ENCODE results near the gene ARHGAP12. TPM values are rescaled to one million over a fixed set of nuclear protein-coding genes. Genes with fewer than 3 reads are reported as not detected.
A peak's percentile ranks its signal among the peaks of the same experiment; 100 is the strongest.

The ARHGAP12 gene
- total and polyA plus RNA-seq, 8 donors, result 25.5 to 40.4 (median 37.3) TPM

- peak overlapping the region; percentile 96 for H3K27ac ChIP-seq
- intact Hi-C loops (cut with DNase I), result no loop called here
- TF ChIP-seq CTCF (IDR thresholded peaks at IDR 0.05), result no peak
- H3K36me3 ChIP-seq, result no peaks in the 10 kb centered on the region
- ATAC-seq (peak; percentile 66), DNase-seq (peak; percentile 48 to 87 (median 58))
- H3K4me1 ChIP-seq, result peaks cover 0 to 36% of the 10 kb centered on the region in 2 donors
- peaks cover 0 to 11% of the 10 kb centered on the region in 2 donors for H3K27me3 ChIP-seq
- H3K4me3 ChIP-seq, result peak overlapping the region; percentile 81 to 82
- no peaks in the 10 kb centered on the region for H3K9me3 ChIP-seq
Observed at GRCh38 chr10:31929261-31930022, 811 bp upstream of the ARHGAP12 start.

GRCh38 chr10:31927884-31928548, 615 bp downstream of the ARHGAP12 start:
- H3K4me3 ChIP-seq, result peak overlapping the region; percentile 81 to 82
- ATAC-seq (peak; percentile 35), DNase-seq (peak; percentile 56 to 84 (median 59))
- no peaks in the 10 kb centered on the region for H3K36me3 ChIP-seq
- H3K27ac ChIP-seq, result peak overlapping the region; percentile 96
- H3K27me3 ChIP-seq, result peaks cover 0 to 11% of the 10 kb centered on the region in 2 donors
- TF ChIP-seq CTCF (IDR thresholded peaks at IDR 0.05), result no peak
- no peaks in the 10 kb centered on the region for H3K9me3 ChIP-seq
- intact Hi-C loops (cut with DNase I), result no loop called here
- H3K4me1 ChIP-seq, result peaks cover 0 to 36% of the 10 kb centered on the region in 2 donors

GRCh38 chr10:31927565-31927883, 1.1 kb downstream of the ARHGAP12 start:
- DNase-seq, result peak in 1 of 4 donors; percentile 29

GRCh38 chr10:31926765-31927564, 1.7 kb downstream of the ARHGAP12 start:
- peak overlapping the region; percentile 96 for H3K27ac ChIP-seq
- peaks cover 0 to 11% of the 10 kb centered on the region in 2 donors for H3K27me3 ChIP-seq
- H3K4me1 ChIP-seq, result peaks cover 0 to 36% of the 10 kb centered on the region in 2 donors
- DNase-seq (peak in 1 of 4 donors; percentile 7), ATAC-seq (no peak)
- no peaks in the 10 kb centered on the region for H3K9me3 ChIP-seq
- intact Hi-C loops (cut with DNase I), result no loop called here
- TF ChIP-seq CTCF (IDR thresholded peaks at IDR 0.05), result no peak
- no peaks in the 10 kb centered on the region for H3K36me3 ChIP-seq
- H3K4me3 ChIP-seq, result peak overlapping the region; percentile 81 to 82

More at GRCh38 chr10:31927565-31927883, 1.1 kb downstream of the ARHGAP12 start:
- peaks cover 0 to 36% of the 10 kb centered on the region in 2 donors for H3K4me1 ChIP-seq
- H3K36me3 ChIP-seq, result no peaks in the 10 kb centered on the region
- intact Hi-C loops (cut with DNase I), result no loop called here
- peak overlapping the region; percentile 81 to 82 for H3K4me3 ChIP-seq
- no peaks in the 10 kb centered on the region for H3K9me3 ChIP-seq
- TF ChIP-seq CTCF (IDR thresholded peaks at IDR 0.05), result no peak
- H3K27ac ChIP-seq, result peak overlapping the region; percentile 96
- peaks cover 0 to 11% of the 10 kb centered on the region in 2 donors for H3K27me3 ChIP-seq
- ATAC-seq, result peak; percentile 0

Measured in left lung (tissue), 10 donors.